ENCODE measurements around the gene PTPRK.

GRCh38 chr6:128107682-128108081 lies 412.7 kb downstream of the PTPRK start:
- no peak for TF ChIP-seq DNMT1 (CRISPR knock-in tag; IDR thresholded peaks at IDR 0.05)
- no peak for TF ChIP-seq KMT2A (CRISPR knock-in tag; IDR thresholded peaks at IDR 0.05)
- no peak for TF ChIP-seq YY1 (IDR thresholded peaks at IDR 0.05; ENCODE audit: insufficient read depth, insufficient replicate concordance, low read depth, low read length)
- no peak for TF ChIP-seq ZNF383 (CRISPR knock-in tag; IDR thresholded peaks at IDR 0.05; ENCODE audit: borderline replicate concordance)
- no peak for TF ChIP-seq DNMT3B (CRISPR knock-in tag; conservative IDR thresholded peaks at IDR 0.05)
- no peak for TF ChIP-seq PHF20 (CRISPR knock-in tag; IDR thresholded peaks at IDR 0.05)

Measured in HepG2 (cell line).